ENCODE results near the gene CAT. TPM values are rescaled to one million over a fixed set of nuclear protein-coding genes. Genes with fewer than 3 reads are reported as not detected.

Gene CAT
- total and polyA plus RNA-seq, 9 of the 15 experiments (the other 6 are each of a cell fraction or from before 2014, with no cell fraction given): 86.7 to 183 (median 114) TPM

- TF ChIP-seq SFPQ (IDR thresholded peaks at IDR 0.05; ENCODE audit: low read depth, low read length): no peak
- TF ChIP-seq HIVEP1 (CRISPR knock-in tag; IDR thresholded peaks at IDR 0.05): no peak
- no peak for TF ChIP-seq THAP7 (CRISPR knock-in tag; IDR thresholded peaks at IDR 0.05)
- TF ChIP-seq ZNF609 (CRISPR knock-in tag; IDR thresholded peaks at IDR 0.05; ENCODE audit: borderline replicate concordance): peak; percentile 54; the same call in 1 of the 2 replicates
- no peak for TF ChIP-seq SMAD2 (IDR thresholded peaks at IDR 0.05; ENCODE audit: low read depth, low read length)
- TF ChIP-seq KDM2B (CRISPR knock-in tag; IDR thresholded peaks at IDR 0.05): 0 out of 2 replicates have a peak, but pooled peaks have one; percentile 32
- TF ChIP-seq POLR2AphosphoS5 (IDR thresholded peaks at IDR 0.05; ENCODE audit: control insufficient read depth, insufficient read depth, low read depth, low read length): peak; percentile 83
- TF ChIP-seq MXD1 (CRISPR knock-in tag; IDR thresholded peaks at IDR 0.05; ENCODE audit: borderline replicate concordance, poor library complexity, severe bottlenecking): no peak
- TF ChIP-seq JUNB (CRISPR knock-in tag; conservative IDR thresholded peaks at IDR 0.05): no peak
- peak; percentile 79 for TF ChIP-seq SP2 (IDR thresholded peaks at IDR 0.05; ENCODE audit: extremely low read depth, low read depth, low read length, poor library complexity, severe bottlenecking)
- no peak for TF ChIP-seq NELFE (IDR thresholded peaks at IDR 0.05; ENCODE audit: insufficient read depth, insufficient read length)
- no peak for TF ChIP-seq HNRNPLL (IDR thresholded peaks at IDR 0.05; ENCODE audit: low read depth, low read length, poor library complexity, severe bottlenecking)
- TF ChIP-seq SUPT5H (IDR thresholded peaks at IDR 0.05): peak; percentile 88
- TF ChIP-seq ZNF583 (CRISPR knock-in tag; IDR thresholded peaks at IDR 0.05): no peak; the same call in 1 of the 2 replicates
- TF ChIP-seq KAT7 (CRISPR knock-in tag; IDR thresholded peaks at IDR 0.05; ENCODE audit: borderline replicate concordance): peak; percentile 57; the same call in 1 of the 2 replicates
- no peak for TF ChIP-seq SRSF1 (IDR thresholded peaks at IDR 0.05; ENCODE audit: low read depth, low read length)
- peak; percentile 60 for TF ChIP-seq PCBP1 (IDR thresholded peaks at IDR 0.05; ENCODE audit: low read depth, low read length, poor library complexity, severe bottlenecking)
- no peak for TF ChIP-seq HDAC8 (tag; IDR thresholded peaks at IDR 0.05)
Measured at GRCh38 chr11:34438529-34439507, at the start of gene CAT (continued).
